ENCODE measurements around the gene OR2AG1.

GRCh38 chr11:6778518-6778917, 4.3 kb upstream of the OR2AG1 start:
- TF ChIP-seq PATZ1 (CRISPR knock-in tag; IDR thresholded peaks at IDR 0.05; ENCODE audit: borderline replicate concordance), result no peak
- TF ChIP-seq CREB5 (CRISPR knock-in tag; IDR thresholded peaks at IDR 0.05; ENCODE audit: low read depth), result no peak
- TF ChIP-seq TCF4 (CRISPR knock-in tag; IDR thresholded peaks at IDR 0.05; ENCODE audit: borderline replicate concordance), result no peak
- TF ChIP-seq BACH2 (CRISPR knock-in tag; IDR thresholded peaks at IDR 0.05; ENCODE audit: borderline replicate concordance), result no peak
- no peak for TF ChIP-seq ZNF8 (CRISPR knock-in tag; IDR thresholded peaks at IDR 0.05)
- TF ChIP-seq TOX (CRISPR knock-in tag; IDR thresholded peaks at IDR 0.05; ENCODE audit: borderline replicate concordance), result no peak
- TF ChIP-seq RARB (CRISPR knock-in tag; IDR thresholded peaks at IDR 0.05), result no peak
- no peak for TF ChIP-seq ZNF70 (CRISPR knock-in tag; IDR thresholded peaks at IDR 0.05)
- no peak for TF ChIP-seq ZFP3 (CRISPR knock-in tag; IDR thresholded peaks at IDR 0.05)
